OCI-LY1 (cell line): ENCODE results near the gene SLC15A1.

Experiments used
- EZH2 ChIP-seq: fragments of 200-600 bp; sonication (generic), shearing (Covaris generic); IDR thresholded peaks from 2 replicates; pipeline ENCODE4 v1.8.0; 2017; ENCODE audit warnings: borderline replicate concordance, mixed run types, mild to moderate bottlenecking, antibody characterized with exemption, low read length, moderate library complexity, mixed read lengths
- TF ChIP-seq, protein P1 (sequence below): fragments of 200-600 bp; sonication (generic), shearing (Covaris generic); IDR thresholded peaks from 2 replicates; pipeline ENCODE4 v1.5.1; 2017; ENCODE audit warnings: mild to moderate bottlenecking, antibody characterized with exemption, low read length, moderate library complexity, mixed read lengths

DNA sequence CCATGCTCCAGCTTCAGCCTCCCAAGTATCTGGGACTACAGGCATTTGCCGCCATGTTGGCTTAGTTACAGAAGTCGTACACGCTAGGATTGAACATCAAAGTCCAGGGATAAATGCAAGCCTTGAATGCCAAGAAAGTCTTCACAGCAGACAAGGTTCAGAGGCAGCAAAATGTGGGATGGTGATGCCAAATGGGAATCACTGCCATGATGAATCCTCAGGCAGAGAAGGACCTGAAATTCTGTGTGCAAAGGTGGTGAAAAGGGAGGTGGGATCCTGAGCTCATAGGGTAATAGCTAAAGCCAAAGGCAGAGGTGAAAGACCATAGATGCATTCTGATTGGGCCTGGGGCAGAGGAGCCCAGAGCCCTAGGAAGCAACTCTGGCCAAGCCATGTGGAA lies 96.2 kb downstream of the SLC15A1 start:
- TF ChIP-seq, protein P1, sequence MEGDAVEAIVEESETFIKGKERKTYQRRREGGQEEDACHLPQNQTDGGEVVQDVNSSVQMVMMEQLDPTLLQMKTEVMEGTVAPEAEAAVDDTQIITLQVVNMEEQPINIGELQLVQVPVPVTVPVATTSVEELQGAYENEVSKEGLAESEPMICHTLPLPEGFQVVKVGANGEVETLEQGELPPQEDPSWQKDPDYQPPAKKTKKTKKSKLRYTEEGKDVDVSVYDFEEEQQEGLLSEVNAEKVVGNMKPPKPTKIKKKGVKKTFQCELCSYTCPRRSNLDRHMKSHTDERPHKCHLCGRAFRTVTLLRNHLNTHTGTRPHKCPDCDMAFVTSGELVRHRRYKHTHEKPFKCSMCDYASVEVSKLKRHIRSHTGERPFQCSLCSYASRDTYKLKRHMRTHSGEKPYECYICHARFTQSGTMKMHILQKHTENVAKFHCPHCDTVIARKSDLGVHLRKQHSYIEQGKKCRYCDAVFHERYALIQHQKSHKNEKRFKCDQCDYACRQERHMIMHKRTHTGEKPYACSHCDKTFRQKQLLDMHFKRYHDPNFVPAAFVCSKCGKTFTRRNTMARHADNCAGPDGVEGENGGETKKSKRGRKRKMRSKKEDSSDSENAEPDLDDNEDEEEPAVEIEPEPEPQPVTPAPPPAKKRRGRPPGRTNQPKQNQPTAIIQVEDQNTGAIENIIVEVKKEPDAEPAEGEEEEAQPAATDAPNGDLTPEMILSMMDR = no peak
- no peak for TF ChIP-seq EZH2
